Suppressor macrophage treated with lipopolysaccharide for 4 hours (primary cell): ENCODE measurements around the gene ZNF778.

Experiments
- DNase-seq: peaks from one replicate; pipeline ENCODE4 v3.0.0-alpha.2; 2020

The ZNF778 gene

DNA sequence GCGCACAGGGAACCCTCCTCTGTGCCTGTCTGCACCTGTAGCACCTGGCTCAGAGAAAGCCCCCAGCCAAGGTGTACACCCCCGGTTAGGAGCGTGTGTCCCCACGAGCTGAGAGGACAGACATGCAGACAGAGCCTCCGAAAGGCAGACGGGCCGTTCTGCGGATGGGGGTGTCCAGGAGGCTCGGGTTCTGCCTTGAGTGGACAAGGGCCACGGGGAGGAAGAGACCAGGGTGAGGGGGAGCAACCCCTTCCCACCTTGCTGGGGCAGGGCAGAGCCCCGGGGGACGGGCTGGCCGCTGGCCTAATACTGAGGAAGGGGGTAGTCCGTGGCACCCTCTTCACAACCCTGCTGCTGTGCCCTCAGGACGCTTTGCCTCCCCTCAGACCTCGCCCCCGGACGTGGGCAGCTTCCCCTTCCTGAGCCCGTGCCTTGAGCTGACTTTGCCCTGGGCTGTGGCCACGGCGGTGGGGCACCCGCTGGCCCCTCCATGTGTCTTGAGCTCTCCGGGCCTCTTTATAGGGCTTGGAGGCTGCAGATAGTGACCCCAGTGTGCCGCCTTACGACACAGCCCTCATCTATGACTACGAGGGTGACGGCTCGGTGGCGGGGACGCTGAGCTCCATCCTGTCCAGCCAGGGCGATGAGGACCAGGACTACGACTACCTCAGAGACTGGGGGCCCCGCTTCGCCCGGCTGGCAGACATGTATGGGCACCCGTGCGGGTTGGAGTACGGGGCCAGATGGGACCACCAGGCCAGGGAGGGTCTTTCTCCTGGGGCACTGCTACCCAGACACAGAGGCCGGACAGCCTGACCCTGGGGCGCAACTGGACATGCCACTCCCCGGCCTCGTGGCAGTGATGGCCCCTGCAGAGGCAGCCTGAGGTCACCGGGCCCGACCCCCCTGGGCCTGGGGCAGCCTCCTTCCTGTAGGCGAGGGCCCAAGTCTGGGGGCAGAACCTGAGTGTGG, 22.9 kb upstream of the ZNF778 start:
- no peak for DNase-seq

DNA sequence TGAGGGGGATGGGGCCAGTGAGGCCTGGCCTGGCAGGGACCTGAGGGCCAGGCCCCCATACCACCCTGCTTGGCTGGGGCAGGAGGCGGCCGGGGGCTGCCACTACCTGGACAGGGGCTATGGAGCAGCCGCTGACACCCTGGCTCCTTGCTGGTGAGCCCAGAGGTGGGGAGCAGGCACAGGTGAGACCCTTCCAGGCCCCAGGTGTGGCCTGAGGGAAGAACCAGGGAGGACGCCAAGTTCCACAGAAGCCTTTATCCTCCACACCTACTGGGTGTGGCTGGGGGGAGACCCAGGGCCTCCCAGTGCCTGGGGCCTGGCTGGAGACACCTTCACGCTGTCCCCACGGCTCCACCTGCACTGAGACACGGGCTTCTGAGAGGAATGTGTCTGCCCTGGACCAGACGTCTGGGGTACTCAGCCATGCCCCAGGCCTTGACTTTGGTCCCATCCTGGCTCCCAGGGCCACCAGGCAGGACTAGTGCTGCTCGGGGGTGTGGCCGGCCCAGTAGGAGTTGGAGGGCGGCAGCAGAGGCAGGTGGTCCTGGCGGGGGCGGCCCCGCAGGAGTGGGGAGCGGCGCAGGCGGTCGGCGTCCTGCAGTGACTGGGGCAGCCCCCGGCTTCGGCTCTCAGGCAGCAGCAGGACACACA, 21.9 kb upstream of the ZNF778 start:
- DNase-seq = no peak

DNA sequence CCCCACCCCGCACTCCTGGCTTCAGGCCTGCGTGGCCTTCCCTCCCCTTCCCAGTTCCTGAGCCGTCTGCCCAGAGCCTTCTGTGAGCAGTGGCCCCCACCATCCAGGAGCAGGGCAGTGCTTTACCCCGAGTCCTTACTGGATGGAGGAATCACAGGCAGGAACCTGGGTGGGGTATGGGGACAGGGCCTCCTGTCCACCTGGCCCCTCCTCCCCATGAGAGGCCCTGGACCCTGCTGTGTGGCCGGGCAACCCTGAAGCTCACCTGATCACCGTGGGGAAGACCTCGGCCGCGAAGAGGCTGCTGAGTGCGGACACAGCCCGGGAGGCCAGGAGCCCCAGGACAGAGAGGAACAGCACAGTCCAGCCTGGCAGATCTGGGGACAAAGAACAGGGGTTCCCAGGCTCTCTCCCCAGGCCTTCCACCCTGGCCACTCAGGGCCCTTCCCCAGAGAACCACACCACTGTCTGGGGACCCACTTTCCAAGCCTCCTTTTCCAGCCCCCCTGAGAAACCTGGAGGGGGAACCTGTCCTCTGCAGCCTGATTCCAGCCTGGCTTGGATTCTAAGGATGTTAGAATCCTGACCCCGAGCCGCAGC, 20.4 kb upstream of the ZNF778 start:
- no peak for DNase-seq

DNA sequence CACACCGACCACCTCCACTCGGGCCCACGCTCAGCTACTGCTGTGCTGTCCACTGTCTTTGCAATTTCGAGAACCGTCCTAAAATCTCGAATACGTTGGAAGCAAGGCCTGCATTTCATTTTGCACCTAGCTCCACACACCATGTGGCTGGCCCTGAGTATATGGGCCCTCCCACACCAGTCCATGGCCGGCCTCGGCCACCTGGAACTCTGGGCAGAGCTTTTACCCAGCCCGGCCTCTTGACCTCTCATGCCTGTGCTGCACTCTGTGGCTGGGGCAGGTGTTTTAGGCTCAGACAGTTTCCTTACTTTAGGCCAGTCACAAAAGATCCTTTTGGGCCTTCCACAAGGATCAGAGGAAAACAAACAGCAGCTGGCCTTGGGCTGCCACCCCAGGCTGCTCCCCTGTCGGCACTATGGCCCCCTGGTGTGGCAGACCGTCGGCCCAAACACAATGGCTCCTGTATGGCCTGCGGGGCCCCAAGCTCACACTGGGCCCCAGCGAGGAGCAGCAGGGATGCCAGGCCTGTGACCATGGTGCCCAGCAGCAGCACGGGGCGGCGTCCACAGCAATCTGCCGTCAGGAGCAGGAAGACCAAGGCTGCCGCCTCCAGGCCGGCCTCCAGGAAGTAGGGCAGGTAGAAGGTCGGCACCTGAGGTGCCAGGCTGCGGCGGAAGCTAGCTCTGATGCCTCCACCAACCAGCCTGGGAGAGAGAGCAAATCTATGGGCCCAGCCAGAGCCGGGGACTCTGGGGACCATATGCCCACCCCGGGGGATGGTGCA, 19.7 kb upstream of the ZNF778 start:
- DNase-seq = no peak

DNA sequence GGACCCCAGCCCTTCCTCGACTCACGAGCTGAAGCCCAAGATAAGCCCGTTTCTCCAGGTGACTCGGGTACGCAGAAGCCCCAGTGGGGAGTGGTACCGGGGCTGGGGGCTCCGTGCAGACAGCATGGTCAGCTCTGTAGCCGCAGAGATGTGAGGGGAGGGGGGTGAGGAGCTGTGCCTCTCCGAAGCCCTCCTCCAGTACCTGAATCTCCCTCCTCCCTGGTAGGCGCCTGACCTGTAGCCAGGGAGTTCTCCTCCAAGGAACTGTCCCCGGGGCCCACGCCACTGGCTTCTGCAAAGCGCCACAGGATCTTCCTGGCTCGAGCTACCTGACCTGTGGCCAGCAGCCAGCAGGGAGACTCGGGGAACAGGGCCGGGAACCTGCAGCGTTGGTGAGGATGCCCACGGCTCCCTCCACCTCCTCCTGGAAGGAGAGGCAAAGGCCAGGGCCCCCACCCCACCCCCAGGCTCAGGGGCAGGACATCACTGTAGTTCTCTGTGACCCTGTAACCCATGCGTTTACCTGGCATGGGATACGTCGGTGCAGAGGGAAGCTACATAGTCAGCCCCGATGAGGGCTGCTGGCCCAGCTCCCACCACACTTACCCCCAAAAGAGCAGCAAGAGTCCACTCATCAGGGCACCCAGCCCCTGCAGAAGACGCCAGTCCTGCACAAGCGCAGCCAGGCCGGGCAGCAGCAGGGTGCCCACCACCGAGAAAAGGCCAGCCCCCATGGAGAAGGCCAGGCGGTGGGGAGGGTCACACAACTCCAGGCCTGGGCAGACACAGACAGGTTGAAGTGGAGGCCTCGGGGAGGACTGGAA, 18.9 kb upstream of the ZNF778 start:
- DNase-seq = no peak

DNA sequence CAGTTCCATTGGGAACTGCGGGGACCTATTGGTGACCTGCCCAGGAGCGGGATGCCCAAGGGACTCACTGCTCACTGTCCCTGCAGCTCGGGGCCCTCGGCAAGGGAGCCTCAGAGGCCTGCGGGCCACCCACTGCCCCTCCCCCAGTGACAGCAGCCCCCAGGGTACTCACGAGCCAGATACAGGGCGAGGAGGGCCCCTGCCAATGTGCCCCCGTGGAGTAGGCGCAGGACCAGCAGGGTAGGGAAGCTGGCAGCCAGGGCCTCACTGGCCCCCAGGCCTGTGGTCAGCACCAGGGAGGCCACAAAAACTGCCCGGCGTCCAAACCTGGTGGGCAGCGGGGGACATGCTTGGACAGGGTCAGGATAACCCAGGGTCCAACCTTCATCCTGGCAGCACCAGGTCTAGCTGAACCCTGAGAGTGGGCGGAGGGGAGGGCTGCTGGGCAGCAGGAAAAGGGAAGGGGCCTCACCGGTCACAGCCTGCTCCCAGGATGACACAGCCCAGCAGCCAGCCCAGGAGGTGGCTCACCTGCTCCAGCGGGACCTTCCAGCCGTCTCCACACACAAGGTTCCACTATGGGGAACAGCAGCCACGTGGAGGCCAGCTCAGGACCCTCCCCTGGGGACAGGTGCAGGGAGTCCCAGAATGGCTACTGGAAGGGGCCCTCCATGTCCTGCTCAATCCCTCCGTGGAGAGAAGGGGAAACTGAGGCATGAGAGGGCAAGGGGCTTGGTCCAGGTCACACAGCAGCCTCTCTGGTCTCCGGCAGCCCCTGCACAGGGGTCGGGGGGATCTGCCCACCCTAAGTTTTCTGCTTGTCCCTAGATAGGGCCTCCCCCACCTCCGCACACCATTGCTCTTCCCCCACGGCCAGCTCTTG, 18.0 kb upstream of the ZNF778 start:
- no peak for DNase-seq

DNA sequence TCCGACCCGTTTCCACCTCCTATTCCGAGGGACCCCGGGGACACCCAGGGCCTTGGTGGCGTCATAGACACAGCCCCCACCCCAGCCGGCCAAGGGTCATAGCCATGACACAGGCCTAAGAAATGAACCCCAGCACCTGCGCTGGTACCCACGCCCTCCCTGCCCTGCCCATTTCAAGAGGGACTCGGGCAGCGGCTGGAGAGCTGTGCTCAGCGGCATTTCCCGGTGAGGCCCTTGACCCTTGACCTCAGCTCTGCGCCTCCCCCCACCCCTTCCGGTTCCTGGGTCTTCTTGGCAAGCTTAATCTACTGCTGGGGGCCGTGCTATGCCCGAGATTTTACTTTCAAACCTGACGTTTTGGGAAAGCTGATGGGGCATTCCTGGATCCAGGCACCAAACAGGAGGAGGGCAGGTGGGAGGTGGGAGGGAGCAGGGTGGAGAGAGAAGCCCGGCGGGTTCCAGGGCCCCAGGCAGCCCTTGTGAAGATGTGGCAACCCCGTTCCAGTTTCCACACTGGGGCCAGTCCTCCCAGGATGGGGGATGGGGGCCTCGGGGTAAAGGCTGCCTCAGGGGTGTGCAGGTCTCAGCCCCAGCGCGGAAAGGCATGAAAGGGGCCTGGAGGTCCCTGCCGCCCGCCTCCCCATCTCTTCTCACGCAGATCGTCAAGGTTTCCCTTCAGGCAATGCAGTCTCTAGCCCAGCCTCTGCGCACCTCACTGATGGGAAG, 17.2 kb upstream of the ZNF778 start, which contains the start of gene SLC22A31:
Gene SLC22A31 (minus strand): TSS at position 414 of the 726 bp plus-strand sequence. CDS start 36 bp downstream, at position 378.
- peak; percentile 6 for DNase-seq

DNA sequence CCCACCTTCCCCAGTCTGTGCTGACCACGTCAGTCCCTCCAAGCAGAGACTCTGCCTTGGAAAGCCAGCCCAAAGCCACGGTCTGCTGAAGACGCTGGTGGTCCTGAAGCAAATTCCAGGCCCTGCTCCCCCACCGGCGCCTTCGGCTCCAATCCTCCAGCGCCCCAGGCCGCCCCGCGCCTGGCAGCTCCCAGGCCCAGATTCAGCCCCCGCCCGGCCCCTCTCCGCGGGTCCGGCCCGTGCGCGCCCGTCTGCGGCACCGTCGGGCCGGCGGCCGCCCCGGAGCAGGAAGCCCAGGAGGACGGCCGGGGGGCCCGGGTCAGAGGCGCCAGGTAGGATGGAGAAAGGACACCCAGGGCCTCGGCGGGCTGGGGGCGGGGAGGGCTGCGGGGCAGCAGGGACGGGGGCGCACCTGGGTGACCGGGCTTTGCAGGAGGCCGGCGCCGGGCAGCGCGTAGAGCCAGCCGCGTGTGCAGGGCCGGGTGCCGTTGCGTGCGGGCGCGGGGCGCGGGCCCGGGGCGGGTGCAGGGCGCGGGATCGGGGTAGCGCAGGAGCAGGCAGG, 16.6 kb upstream of the ZNF778 start:
- no peak for DNase-seq

DNA sequence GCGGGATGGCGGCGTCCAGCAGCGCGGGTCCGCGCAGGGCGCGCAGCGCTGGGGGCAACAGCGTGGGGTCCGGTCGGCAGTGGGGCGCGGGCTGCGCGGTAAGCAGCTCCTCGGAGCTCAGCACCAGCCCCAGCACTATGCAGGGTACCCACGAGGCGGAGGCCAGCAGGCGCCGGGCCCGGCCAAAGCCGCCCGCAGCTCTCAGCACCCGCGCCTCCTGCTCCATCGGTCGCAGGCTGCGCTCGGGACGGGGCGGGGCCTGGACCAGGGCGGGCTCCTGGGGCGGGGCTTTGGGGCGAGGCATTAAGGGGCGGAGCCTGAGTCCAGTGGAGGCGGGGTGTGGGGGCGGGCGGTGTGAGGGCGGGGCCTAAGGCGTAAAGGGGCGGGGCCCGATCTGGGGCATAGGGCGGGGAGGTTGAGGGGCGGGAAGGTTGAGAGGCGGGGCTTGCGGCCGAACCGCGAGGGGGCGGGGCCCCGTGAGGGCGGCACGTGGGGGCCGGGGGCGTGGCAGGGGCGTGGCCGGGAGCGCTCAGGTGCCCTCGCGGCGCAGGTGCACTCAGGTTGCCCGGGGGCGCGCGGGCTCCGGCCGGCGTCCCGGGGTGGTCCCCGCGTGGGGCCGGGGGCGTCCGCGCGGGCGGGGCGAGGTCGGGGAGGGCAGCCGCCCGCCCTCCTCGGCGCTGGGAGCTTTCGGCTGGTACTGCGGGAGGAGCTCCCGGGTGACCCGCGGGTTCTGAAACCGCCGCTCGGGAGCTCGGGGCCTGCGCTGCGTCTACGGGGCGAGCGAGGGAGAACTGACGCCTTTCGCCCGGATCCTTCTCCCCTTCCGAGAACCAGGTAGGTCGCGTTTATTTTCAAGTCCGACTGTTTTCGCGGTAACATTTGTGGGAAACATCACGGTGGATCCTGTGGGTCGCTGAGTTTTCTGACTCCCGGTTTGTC, 15.8 kb upstream of the ZNF778 start:
- DNase-seq = peak; percentile 85

DNA sequence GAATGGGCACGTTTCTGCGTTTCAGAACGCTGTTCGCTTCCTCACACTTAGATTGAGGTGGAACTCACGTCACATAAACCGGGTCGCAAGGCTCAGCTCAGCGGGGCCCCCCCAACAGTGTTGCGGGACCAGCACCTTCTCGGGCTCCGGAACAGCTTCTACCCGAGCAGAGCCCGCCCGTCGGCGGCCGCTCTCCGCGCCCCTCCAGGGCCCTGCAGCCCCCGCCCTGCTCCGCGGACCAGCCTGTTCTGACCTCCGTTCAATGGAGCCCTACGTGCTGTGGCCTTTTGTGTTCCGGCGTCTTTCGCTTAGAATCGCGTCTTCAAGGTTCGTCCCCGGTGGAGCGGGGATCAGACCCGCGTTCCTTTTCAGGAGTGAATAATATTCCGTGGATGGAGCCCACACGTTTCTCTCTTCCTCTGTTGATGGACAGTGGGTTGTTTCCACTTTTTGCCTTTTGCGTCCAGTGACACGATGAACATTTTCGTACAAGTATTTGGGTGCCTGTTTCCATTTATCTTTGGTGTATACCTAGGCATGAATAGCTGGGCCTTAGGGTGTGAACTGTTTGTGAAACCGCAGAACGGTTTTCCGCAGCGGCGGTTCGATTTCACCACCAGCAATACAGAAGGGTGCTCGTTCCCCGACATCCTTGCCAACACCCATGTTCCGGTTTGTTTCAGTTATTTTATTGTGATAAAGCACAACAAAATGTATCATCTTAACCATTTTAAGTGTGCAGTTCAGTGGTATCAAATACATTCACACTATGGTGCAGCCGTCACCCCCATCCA, 14.9 kb upstream of the ZNF778 start:
- DNase-seq = no peak

DNA sequence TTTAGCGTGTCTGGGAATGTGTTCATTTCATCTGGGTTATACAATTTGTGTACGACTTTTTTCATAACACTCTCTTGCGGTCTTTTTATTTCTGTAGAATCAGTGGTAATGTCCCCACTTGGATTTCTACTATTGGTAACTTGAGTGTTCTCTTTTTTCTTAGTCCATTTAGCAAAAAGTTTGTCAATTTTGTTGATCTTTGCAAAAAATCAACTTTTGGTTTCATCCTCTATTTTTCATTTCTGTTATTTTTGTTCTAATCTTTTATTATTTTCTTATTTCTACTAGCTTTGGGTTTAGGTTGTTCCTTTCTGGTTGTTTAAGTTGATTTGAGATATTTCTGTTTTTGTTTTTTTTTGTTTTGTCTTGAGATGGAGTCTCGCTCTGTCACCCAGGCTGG, 9.5 kb upstream of the ZNF778 start:
- DNase-seq = no peak

DNA sequence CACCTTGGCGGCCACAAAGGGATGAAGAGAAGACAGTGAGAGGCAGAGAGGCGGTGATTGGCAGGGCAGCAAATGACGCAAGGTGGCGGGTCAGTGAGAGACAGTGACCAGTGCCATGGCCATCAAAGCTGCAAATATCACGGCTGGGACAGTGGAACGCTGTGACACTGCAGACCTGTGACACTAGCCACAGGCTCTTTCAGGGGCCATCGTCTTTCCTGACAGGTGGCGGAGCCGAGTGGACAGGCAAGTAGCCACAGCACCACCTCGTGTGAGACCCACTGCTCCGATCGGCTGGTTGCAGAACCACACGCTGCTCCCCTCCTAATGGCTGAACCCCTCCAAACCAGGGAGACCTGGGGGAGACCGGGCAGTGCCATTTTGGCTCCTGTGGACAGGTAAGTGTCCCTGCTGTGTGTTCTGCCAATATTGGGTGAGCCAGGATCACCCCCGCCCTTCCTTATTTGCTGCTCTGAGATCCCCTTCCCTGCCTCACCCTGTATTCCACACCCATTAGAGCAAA, 7.9 kb upstream of the ZNF778 start:
- no peak for DNase-seq

DNA sequence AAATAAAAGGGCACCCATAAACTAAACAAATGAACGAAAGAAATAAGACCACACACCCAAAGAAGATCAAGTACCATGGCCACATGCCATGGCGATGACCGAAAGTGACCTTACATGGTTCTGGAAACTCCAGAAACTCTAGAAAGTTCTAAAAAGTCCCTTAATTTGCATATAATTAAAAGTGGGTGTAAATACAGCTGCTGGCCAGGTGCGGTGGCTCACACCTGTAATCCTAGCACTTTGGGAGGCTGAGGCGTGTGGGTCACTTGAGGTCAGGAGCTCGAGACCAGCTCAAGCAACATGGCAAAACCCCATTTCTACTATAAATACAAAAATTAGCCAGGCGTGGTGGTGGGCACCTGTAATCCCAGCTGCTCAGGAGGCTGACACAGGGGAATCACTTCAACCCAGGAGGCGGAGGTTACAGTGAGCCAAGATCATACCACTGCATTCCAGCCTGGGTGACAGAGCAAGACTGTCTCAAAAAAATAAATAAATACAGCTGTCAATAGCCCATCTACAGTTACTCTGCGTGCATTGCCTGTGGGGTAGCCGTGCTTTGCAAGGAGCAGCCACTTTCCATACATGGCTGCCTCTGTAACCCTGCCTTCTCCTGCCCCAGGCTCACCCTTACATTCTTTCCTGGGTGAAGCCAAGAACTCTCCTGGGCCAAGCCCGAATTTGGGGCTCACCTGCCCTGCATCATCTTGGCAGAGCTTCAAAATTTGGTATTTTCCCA, 7.2 kb upstream of the ZNF778 start:
- DNase-seq = no peak

DNA sequence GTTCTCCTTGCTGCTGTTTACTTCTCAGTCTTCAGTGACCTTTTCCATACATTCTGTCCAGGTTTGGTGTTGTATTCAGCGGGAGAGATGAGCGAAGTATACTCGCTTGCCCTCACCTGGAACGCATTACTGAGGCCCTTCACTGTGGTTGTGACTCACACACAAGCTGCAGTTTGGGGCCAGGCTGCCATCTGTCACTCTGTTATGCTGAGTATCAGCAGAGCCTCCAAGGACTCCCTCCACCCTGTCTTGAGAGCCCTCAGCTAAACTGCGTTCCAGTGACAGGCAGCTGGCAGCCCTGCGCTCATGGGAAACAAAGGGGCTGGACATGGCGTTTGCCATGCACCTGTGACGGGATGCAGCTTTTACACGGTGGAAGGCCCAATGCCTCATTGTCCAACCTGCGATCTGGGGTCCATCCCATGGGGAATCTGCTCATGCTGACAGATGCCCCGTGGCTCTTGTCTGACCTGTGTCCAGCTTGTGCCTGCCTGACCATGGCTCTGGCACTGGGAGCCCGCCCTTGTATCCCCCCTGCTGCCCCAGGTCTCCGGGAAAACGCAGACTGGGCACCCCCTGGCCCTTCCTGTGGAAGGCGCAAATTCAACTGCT, 6.5 kb upstream of the ZNF778 start:
- no peak for DNase-seq

DNA sequence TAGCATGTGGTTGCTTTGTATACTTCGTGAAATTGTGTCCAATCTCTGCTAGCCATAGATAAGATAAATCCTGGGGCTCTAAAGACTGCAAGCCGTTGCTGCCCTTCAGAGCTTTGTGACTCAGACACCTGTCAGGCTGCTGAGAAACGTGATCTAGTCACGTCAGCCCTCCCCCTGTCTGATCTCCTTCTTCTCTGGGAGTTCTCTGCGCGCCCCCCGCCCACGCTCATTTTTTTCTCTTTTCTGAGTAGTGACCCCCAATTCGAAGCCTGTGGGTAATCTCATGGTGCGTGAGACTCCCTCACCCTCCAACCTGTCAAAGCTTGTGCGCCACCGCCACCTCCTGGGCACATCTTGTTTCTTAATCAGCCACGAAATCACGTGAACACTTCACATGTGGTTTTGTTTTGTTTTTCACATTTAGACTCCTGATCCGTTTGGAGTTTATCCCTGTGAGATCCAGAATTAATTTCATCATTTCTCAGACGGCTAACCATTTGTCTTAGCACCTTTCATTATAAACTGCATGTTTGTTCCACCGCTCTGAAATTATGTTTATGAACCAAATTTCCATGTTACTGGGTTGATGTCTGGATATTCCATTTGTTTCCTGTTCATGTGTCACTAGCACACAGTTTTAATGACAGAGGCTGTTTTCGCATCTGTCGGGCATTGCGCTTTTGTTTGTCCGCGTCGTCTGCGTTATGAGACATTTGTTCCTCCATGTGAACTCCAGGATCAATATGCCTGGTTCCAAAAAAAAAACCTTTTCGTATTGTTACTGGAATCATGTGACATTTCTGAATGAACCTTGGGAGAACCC, 977 bp upstream of the ZNF778 start:
- DNase-seq = peak; percentile 81

DNA sequence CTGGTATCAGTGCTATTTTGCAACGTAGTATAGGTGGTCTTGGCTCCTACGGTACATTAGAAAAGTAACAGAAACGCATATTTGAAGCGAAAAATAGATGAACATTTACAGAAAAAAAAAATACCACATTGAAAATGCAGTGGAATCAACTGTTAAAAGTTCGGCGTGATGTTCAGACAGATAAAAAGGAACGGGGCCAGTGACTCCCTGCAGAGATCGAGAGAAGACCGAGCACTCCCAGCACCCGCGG, 440 bp upstream of the ZNF778 start:
- DNase-seq = no peak
